Neural crest cell (in vitro differentiated cells): Measurements from ENCODE around the gene AMIGO1. TPM values are rescaled to one million over a fixed set of nuclear protein-coding genes. Genes with fewer than 3 reads are reported as not detected.

Source experiments
- DNase-seq: peaks from one replicate; pipeline ENCODE4 v3.0.0; 2021; ENCODE audit warnings: low read depth, mixed read lengths, low spot score
- H3K27ac Mint-ChIP-seq: one replicate; pipeline ENCODE4 v1.8.0; 2021; ENCODE audit warnings: mild to moderate bottlenecking, mixed read lengths; ENCODE audit not compliant: unreplicated experiment
- H3K27me3 Mint-ChIP-seq: 2 replicates; pipeline ENCODE4 v1.8.0; 2021; ENCODE audit warnings: low read depth, mild to moderate bottlenecking, mixed read lengths
- H3K36me3 Mint-ChIP-seq: 2 replicates; pipeline ENCODE4 v1.8.0; 2021; ENCODE audit warnings: low read depth, mild to moderate bottlenecking, mixed read lengths
- H3K4me1 Mint-ChIP-seq: 2 replicates; pipeline ENCODE4 v1.8.0; 2021; ENCODE audit warnings: mixed read lengths
- H3K4me3 Mint-ChIP-seq: one replicate; pipeline ENCODE4 v1.8.0; 2021; ENCODE audit warnings: mild to moderate bottlenecking, mixed read lengths
- H3K9me3 Mint-ChIP-seq: 2 replicates; pipeline ENCODE4 v1.8.0; 2021; ENCODE audit warnings: mixed read lengths
- CTCF ChIP-seq: fragments of 200-600 bp; sonication (generic); conservative IDR thresholded peaks from 2 replicates; pipeline ENCODE4 v1.5.0; 2021; ENCODE audit warnings: antibody characterized with exemption, mild to moderate bottlenecking
- total RNA-seq: library from RNA; stranded (reverse); gene quantifications from 2 replicates; pipeline ENCODE4 v1.2.1, GENCODE V29; 2021

Gene AMIGO1
- total RNA-seq, 1 donor from 2014 or later: 7.2 TPM

GRCh38 chr1:109547463-109548320 lies 38.2 kb upstream of the AMIGO1 start:
- Mint-ChIP-seq H3K27ac (peak overlapping the region; percentile 97), H3K4me3 (peak overlapping the region; percentile 95), H3K36me3 (no peaks in the 10 kb centered on the region), H3K27me3 (peaks cover 4% of the 10 kb centered on the region), H3K9me3 (no peaks in the 10 kb centered on the region), H3K4me1 (peaks cover 39% of the 10 kb centered on the region)
- TF ChIP-seq CTCF: no peak
- DNase-seq: no peak

GRCh38 chr1:109546311-109547109 lies 37.0 kb upstream of the AMIGO1 start:
- peak; percentile 95 for TF ChIP-seq CTCF
- peak; percentile 97 for DNase-seq
- peaks cover 39% of the 10 kb centered on the region for H3K4me1 Mint-ChIP-seq
- H3K9me3 Mint-ChIP-seq: no peaks in the 10 kb centered on the region
- H3K27ac Mint-ChIP-seq: peak overlapping the region; percentile 73
- peak overlapping the region; percentile 95 for H3K4me3 Mint-ChIP-seq
- H3K36me3 Mint-ChIP-seq: no peaks in the 10 kb centered on the region
- H3K27me3 Mint-ChIP-seq: peaks cover 7% of the 10 kb centered on the region

- Mint-ChIP-seq H3K27ac (peak overlapping the region; percentile 15), H3K36me3 (no peaks in the 10 kb centered on the region), H3K27me3 (peaks cover 7% of the 10 kb centered on the region), H3K9me3 (no peaks in the 10 kb centered on the region), H3K4me1 (peaks cover 29% of the 10 kb centered on the region), H3K4me3 (peak overlapping the region; percentile 25)
- DNase-seq: no peak
- TF ChIP-seq CTCF: no peak
These were observed 34.6 kb upstream of the AMIGO1 start for GRCh38 chr1:109543988-109544735.

- no peak overlapping the region for H3K27ac Mint-ChIP-seq
- TF ChIP-seq CTCF: no peak
- peaks cover 7% of the 10 kb centered on the region for H3K27me3 Mint-ChIP-seq
- no peaks in the 10 kb centered on the region for H3K36me3 Mint-ChIP-seq
- H3K9me3 Mint-ChIP-seq: no peaks in the 10 kb centered on the region
- no peak for DNase-seq
- peaks cover 22% of the 10 kb centered on the region for H3K4me1 Mint-ChIP-seq
- no peak overlapping the region for H3K4me3 Mint-ChIP-seq
These were observed 33.9 kb upstream of the AMIGO1 start for GRCh38 chr1:109543283-109543987.

GRCh38 chr1:109542657-109543056 lies 33.1 kb upstream of the AMIGO1 start:
- no peaks in the 10 kb centered on the region for H3K36me3 Mint-ChIP-seq
- TF ChIP-seq CTCF: no peak
- peak overlapping the region; percentile 65 for H3K4me3 Mint-ChIP-seq
- DNase-seq: no peak
- H3K27me3 Mint-ChIP-seq: peaks cover 7% of the 10 kb centered on the region
- no peaks in the 10 kb centered on the region for H3K9me3 Mint-ChIP-seq
- peak overlapping the region; percentile 6 for H3K27ac Mint-ChIP-seq
- peaks cover 16% of the 10 kb centered on the region for H3K4me1 Mint-ChIP-seq
